ENCODE data around the gene EPS15. TPM values are rescaled to one million over a fixed set of nuclear protein-coding genes. Genes with fewer than 3 reads are reported as not detected.

Gene EPS15
- total RNA-seq, 4 donors from 2014 or later: 56.9 to 80.5 (median 64.3) TPM

- DNase-seq (ENCODE audit: low spot score in 2 of 2): no peak
- TF ChIP-seq POLR2A (IDR thresholded peaks at IDR 0.05): no peak
- TF ChIP-seq CTCF (IDR thresholded peaks at IDR 0.05): no peak
- 53 to 54% methylated on average over 3 of the region's 3 CpGs for WGBS, 2 donors
- H3K4me3 ChIP-seq (ENCODE audit: low read depth, poor library complexity, severe bottlenecking): no peak overlapping the region
- intact Hi-C loops (cut with DNase I; ENCODE audit: low total_unique reads): no loop called here
Measured at GRCh38 chr1:51314974-51315373, 204.1 kb downstream of the EPS15 start.

DNA sequence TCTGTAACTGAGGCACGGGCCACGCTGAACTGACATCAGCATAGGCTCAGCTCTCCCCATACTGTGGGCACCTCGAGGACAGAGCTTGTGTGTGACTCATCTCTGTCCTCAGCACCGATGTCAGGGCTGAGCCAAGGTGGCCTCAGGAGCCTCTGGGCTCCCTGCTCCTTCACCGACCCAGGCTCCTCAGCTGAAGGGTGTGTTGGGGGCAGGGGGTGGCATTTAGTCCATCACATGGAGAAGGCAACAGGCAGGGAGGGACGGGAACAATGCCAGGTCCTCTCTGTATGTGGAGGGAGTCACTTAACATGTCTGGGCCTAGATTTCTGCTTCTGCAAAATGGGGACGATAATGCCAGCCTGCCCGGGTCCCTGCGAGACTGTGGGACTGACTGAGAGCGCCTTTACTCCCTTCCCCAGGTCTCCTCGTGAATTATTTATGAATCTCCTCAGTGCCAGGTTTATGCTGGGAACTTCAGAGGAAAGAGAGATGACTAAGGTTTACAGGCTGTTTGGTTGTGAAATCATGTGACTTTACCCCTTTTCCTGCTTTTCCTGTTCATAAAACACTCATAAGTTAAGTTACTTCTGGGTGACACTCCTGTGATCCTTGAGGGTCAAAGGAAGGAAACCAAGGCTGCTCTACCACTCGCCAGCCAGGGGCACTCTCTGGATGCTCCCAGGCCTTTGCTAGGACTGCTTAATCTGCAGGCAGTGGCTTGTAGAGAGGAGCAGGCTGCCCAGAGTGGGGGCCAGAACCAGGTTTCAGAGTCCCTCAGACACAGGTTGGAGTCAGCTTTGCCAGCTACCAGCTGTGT is 204.9 kb downstream of the EPS15 start:
- DNase-seq (ENCODE audit: low spot score in 2 of 2): no peak
- WGBS, 2 donors: 37 to 41% methylated on average over 12 of the region's 12 CpGs
- H3K4me3 ChIP-seq (ENCODE audit: low read depth, poor library complexity, severe bottlenecking): no peak overlapping the region
- TF ChIP-seq CTCF (IDR thresholded peaks at IDR 0.05) (no peak), POLR2A (IDR thresholded peaks at IDR 0.05) (no peak)
- intact Hi-C loops (cut with DNase I; ENCODE audit: low total_unique reads): no loop called here

DNA sequence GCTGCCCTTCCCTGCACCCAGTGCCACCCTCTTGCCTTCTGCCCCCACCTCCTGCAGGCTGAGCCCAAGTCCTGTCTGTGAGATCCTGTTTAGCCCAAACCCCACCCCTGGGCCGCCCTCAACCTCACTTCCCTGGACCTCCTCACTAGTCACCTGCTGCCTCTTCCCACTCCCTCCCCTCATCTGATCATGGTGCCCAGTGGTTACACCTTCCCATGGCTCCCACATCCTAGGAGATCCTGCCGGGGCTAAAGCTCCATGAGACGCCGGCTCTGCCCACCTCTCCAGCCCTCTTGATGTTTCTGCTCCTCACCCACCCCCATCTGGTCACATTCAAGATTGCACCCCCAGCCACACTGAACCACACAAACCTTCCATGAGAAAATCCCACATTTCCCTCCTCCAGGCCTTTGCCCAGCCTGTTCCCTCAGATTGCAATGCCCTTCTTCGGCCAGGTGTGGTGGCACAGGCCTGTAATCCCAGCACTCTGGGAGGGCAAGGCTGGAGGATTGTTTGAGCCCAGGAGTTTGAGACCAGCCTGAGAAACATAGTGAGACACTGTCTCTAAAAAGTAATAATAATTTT is 205.7 kb downstream of the EPS15 start:
- TF ChIP-seq POLR2A (IDR thresholded peaks at IDR 0.05): no peak
- TF ChIP-seq CTCF (IDR thresholded peaks at IDR 0.05): no peak
- DNase-seq (ENCODE audit: low spot score in 2 of 2): no peak
- 78 to 90% methylated on average over 5 of the region's 5 CpGs for WGBS, 2 donors
- intact Hi-C loops (cut with DNase I; ENCODE audit: low total_unique reads): no loop called here
- no peak overlapping the region for H3K4me3 ChIP-seq (ENCODE audit: low read depth, poor library complexity, severe bottlenecking)

DNA sequence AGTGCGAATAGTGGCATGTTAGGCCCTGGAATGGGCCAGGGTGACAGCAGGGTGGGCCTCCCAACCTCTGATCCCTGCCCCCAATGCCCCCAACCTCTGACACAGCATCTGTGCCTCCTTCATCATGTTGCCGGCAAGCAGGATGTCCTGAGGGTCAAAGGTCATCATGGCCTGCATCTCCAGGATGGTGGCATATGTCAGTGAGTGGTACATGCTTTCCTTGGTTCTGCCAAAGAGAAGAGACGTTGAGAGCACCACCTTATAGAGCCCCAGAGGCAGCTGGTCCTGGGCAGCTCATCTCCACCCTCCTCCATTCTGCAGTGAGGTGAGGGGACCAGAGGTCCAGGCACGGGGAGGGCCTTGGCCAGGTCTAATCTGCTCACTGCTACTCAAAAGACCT is 206.3 kb downstream of the EPS15 start:
- WGBS, 2 donors: 92 to 94% methylated on average over 3 to 4 of the region's 4 CpGs
- no peak for DNase-seq (ENCODE audit: low spot score in 2 of 2)
- H3K4me3 ChIP-seq (ENCODE audit: low read depth, poor library complexity, severe bottlenecking): no peak overlapping the region
- no peak for TF ChIP-seq POLR2A (IDR thresholded peaks at IDR 0.05)
- TF ChIP-seq CTCF (IDR thresholded peaks at IDR 0.05): no peak
- intact Hi-C loops (cut with DNase I; ENCODE audit: low total_unique reads): no loop called here

DNA sequence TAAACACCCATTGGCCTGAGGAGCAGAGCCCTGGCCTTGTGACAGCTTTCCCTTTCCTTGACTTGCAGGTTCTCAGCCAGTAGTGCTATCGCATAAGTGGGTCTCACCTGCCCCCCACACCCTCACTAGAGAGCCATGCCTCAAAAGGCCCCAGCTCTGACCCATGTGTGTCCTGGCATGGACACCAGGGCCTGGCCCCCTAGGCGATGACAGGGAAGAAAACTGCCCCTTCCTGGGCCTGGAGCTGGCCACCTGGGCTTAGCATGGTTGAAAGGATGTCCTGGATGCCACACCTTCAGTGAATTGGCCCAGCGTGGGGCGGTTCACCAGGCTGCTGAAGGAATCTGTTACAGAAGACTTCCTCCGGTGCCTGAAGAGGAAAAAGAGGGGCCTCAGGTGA is 207.2 kb downstream of the EPS15 start:
- intact Hi-C loops (cut with DNase I; ENCODE audit: low total_unique reads): no loop called here
- TF ChIP-seq POLR2A (IDR thresholded peaks at IDR 0.05) (no peak), CTCF (IDR thresholded peaks at IDR 0.05) (no peak)
- H3K4me3 ChIP-seq (ENCODE audit: low read depth, poor library complexity, severe bottlenecking): no peak overlapping the region
- DNase-seq (ENCODE audit: low spot score in 2 of 2): no peak
- 93 to 97% methylated on average over 5 of the region's 5 CpGs for WGBS, 2 donors

All from lower leg skin (tissue), 4 donors.